ENCODE measurements around the gene MARF1.
"Not testable (repeated sequence)": the region's sequence is repeated elsewhere in the genome, so short reads cannot be mapped to it uniquely, and the experiment has no call there.

The MARF1 gene

GRCh38 chr16:15598648-15599190, 44.2 kb downstream of the MARF1 start:
- DNase-seq, result no peak

- DNase-seq, result no peak
Measured at GRCh38 chr16:15597822-15598647, 44.9 kb downstream of the MARF1 start.

- no peak for DNase-seq
Measured at GRCh38 chr16:15597135-15597534, 45.8 kb downstream of the MARF1 start.

GRCh38 chr16:15594711-15595320, 48.1 kb downstream of the MARF1 start:
- DNase-seq, result no peak

- DNase-seq, result no peak
Measured at GRCh38 chr16:15593235-15593634, 49.7 kb downstream of the MARF1 start.

- no peak for DNase-seq
Measured at GRCh38 chr16:15592324-15592723, 50.6 kb downstream of the MARF1 start.

GRCh38 chr16:15587152-15587825, 55.7 kb downstream of the MARF1 start:
- DNase-seq, result no peak

- DNase-seq, result no peak
Measured at GRCh38 chr16:15586716-15587115, 56.2 kb downstream of the MARF1 start.

GRCh38 chr16:15585956-15586355, 57.0 kb downstream of the MARF1 start:
- DNase-seq, result no peak

GRCh38 chr16:15583526-15583925, 59.4 kb downstream of the MARF1 start:
- DNase-seq, result no peak

- no peak for DNase-seq
Measured at GRCh38 chr16:15581127-15581815, 61.7 kb downstream of the MARF1 start.

GRCh38 chr16:15578824-15579223, 64.1 kb downstream of the MARF1 start:
- no peak for DNase-seq

- DNase-seq, result no peak
Measured at GRCh38 chr16:15576960-15577958, 65.7 kb downstream of the MARF1 start.

GRCh38 chr16:15575293-15576049, 67.5 kb downstream of the MARF1 start:
- DNase-seq, result no peak

GRCh38 chr16:15574614-15574948, 68.4 kb downstream of the MARF1 start:
- no peak for DNase-seq

GRCh38 chr16:15573896-15574613, 68.9 kb downstream of the MARF1 start:
- DNase-seq, result not testable (repeated sequence)

GRCh38 chr16:15573274-15573895, 69.6 kb downstream of the MARF1 start:
- DNase-seq, result no peak

- DNase-seq, result no peak
Measured at GRCh38 chr16:15572329-15573001, 70.5 kb downstream of the MARF1 start.

GRCh38 chr16:15571557-15571956, 71.4 kb downstream of the MARF1 start:
- DNase-seq, result no peak

Measured in NCI-H1092 (cell line).